GM19193 (cell line): ENCODE measurements around the gene BACH1.

Source experiments
- POLR2A ChIP-seq: IDR thresholded peaks from 4 replicates; pipeline ENCODE4 v1.6.1; 2011; ENCODE audit not compliant: insufficient read depth, insufficient read length; ENCODE audit errors: extremely low read depth

BACH1 gene

GRCh38 chr21:29305068-29305467 is 6.3 kb downstream of the BACH1 start:
- no peak for TF ChIP-seq POLR2A

GRCh38 chr21:29305561-29305960 is 6.8 kb downstream of the BACH1 start:
- no peak for TF ChIP-seq POLR2A

GRCh38 chr21:29306920-29307319 is 8.2 kb downstream of the BACH1 start:
- no peak for TF ChIP-seq POLR2A

- TF ChIP-seq POLR2A = no peak
These were observed 9.2 kb downstream of the BACH1 start for GRCh38 chr21:29307718-29308455.

- TF ChIP-seq POLR2A = no peak
These were observed 9.7 kb downstream of the BACH1 start for GRCh38 chr21:29308456-29308783.

- no peak for TF ChIP-seq POLR2A
These were observed 11.0 kb downstream of the BACH1 start for GRCh38 chr21:29309703-29310102.

GRCh38 chr21:29311802-29312201 is 13.1 kb downstream of the BACH1 start:
- no peak for TF ChIP-seq POLR2A

- no peak for TF ChIP-seq POLR2A
These were observed 14.3 kb downstream of the BACH1 start for GRCh38 chr21:29312981-29313380.

GRCh38 chr21:29313662-29314408 is 15.1 kb downstream of the BACH1 start:
- no peak for TF ChIP-seq POLR2A

- no peak for TF ChIP-seq POLR2A
These were observed 16.5 kb downstream of the BACH1 start for GRCh38 chr21:29315131-29315749.

GRCh38 chr21:29316029-29316742 is 17.5 kb downstream of the BACH1 start:
- TF ChIP-seq POLR2A = no peak

- TF ChIP-seq POLR2A = no peak
These were observed 18.1 kb downstream of the BACH1 start for GRCh38 chr21:29316806-29317205.

GRCh38 chr21:29318354-29318753 is 19.6 kb downstream of the BACH1 start:
- TF ChIP-seq POLR2A = no peak

- no peak for TF ChIP-seq POLR2A
These were observed 21.3 kb downstream of the BACH1 start for GRCh38 chr21:29320031-29320430.

GRCh38 chr21:29321217-29321616 is 22.5 kb downstream of the BACH1 start:
- no peak for TF ChIP-seq POLR2A
